ENCODE measurements around the gene TMEM235.

GRCh38 chr17:78256707-78257591 is 25.5 kb downstream of the TMEM235 start:
- no peak for TF ChIP-seq CTCF (IDR thresholded peaks at IDR 0.05)
- peak; percentile 50; the same call in 1 of the 2 replicates for TF ChIP-seq MXI1 (IDR thresholded peaks at IDR 0.05; ENCODE audit: low read depth, low read length)
- peak; percentile 80; the same call in 1 of the 2 replicates for TF ChIP-seq RCOR1 (IDR thresholded peaks at IDR 0.05; ENCODE audit: low read length)
- TF ChIP-seq IRF3 (IDR thresholded peaks at IDR 0.05; ENCODE audit: low read depth, low read length) = no peak
- TF ChIP-seq CHD2 (IDR thresholded peaks at IDR 0.05; ENCODE audit: low read length, partially characterized antibody) = peak; percentile 96
- no peak for TF ChIP-seq REST (IDR thresholded peaks at IDR 0.05; ENCODE audit: low read depth, low read length)
- no peak for TF ChIP-seq ZBTB33 (IDR thresholded peaks at IDR 0.05; ENCODE audit: borderline replicate concordance, low read depth)
- no peak for TF ChIP-seq USF1 (IDR thresholded peaks at IDR 0.05; ENCODE audit: borderline replicate concordance, low read depth)
- TF ChIP-seq EP300 (IDR thresholded peaks at IDR 0.05; ENCODE audit: borderline replicate concordance in 1 of 2, low read depth in 1 of 2, low read length in 1 of 2) = peak in 1 of 2 experiments; percentile 96; a peak in 2 of 4 replicates
- TF ChIP-seq YY1 (IDR thresholded peaks at IDR 0.05; ENCODE audit: low read depth) = no peak
- TF ChIP-seq FOXM1 (IDR thresholded peaks at IDR 0.05; ENCODE audit: low read depth) = no peak

Data from SK-N-SH (cell line).